Hepatocyte (in vitro differentiated cells): ENCODE results near the gene CYB561D2.

Experiments
- EZH2phosphoT487 ChIP-seq: fragments of 200-600 bp; sonication (generic); IDR thresholded peaks from one replicate; pipeline ENCODE4 v1.6.1; 2018; ENCODE audit warnings: antibody characterized with exemption, mild to moderate bottlenecking, low read depth, moderate library complexity; ENCODE audit not compliant: unreplicated experiment, severe bottlenecking
- TF ChIP-seq, protein P1 (sequence below): fragments of 200-600 bp; sonication (generic); IDR thresholded peaks from 2 replicates; pipeline ENCODE4 v1.5.1; 2016; ENCODE audit warnings: antibody characterized with exemption, mild to moderate bottlenecking; ENCODE audit not compliant: poor library complexity

DNA sequence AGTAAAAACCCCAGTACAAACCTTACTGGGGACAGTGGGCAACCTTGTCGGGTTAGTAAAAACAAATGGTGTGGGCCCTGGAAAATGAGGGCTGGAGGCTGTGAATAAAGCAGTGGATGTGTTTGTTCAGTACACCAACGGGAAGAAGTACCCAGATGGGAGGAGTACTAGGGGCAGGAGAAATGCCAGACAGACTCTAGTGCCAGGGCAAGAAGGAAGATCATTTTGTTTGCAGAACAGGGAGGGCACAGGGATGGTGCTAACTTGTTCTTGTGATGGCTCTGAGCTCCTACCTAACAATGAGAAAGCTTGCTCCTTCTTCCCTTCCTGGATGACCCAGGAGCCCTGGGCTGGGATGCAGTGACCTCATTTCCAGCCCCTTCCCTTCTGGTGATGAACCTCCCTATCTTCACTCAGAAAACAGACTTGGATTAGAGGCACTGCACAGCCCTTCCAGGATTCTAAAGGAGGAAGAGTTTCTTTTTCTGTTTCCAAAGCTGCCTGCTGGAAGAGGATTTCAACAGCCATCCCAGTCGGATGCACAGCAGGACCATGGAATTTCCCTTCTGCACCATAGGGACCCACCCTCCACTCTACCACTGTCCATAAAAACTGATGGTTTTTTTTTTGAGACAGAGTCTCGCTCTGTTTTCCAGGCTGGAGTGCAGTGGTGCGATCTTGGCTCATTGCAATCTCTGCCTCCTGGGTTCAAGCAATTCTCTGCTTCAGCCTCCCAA is 16.2 kb upstream of the CYB561D2 start:
- TF ChIP-seq, protein P1, sequence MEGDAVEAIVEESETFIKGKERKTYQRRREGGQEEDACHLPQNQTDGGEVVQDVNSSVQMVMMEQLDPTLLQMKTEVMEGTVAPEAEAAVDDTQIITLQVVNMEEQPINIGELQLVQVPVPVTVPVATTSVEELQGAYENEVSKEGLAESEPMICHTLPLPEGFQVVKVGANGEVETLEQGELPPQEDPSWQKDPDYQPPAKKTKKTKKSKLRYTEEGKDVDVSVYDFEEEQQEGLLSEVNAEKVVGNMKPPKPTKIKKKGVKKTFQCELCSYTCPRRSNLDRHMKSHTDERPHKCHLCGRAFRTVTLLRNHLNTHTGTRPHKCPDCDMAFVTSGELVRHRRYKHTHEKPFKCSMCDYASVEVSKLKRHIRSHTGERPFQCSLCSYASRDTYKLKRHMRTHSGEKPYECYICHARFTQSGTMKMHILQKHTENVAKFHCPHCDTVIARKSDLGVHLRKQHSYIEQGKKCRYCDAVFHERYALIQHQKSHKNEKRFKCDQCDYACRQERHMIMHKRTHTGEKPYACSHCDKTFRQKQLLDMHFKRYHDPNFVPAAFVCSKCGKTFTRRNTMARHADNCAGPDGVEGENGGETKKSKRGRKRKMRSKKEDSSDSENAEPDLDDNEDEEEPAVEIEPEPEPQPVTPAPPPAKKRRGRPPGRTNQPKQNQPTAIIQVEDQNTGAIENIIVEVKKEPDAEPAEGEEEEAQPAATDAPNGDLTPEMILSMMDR: no peak
- no peak for TF ChIP-seq EZH2phosphoT487
